Measurements from ENCODE around the gene F3. TPM values are rescaled to one million over a fixed set of nuclear protein-coding genes. Genes with fewer than 3 reads are reported as not detected.

F3 gene
- 32.5 TPM for total RNA-seq

DNA sequence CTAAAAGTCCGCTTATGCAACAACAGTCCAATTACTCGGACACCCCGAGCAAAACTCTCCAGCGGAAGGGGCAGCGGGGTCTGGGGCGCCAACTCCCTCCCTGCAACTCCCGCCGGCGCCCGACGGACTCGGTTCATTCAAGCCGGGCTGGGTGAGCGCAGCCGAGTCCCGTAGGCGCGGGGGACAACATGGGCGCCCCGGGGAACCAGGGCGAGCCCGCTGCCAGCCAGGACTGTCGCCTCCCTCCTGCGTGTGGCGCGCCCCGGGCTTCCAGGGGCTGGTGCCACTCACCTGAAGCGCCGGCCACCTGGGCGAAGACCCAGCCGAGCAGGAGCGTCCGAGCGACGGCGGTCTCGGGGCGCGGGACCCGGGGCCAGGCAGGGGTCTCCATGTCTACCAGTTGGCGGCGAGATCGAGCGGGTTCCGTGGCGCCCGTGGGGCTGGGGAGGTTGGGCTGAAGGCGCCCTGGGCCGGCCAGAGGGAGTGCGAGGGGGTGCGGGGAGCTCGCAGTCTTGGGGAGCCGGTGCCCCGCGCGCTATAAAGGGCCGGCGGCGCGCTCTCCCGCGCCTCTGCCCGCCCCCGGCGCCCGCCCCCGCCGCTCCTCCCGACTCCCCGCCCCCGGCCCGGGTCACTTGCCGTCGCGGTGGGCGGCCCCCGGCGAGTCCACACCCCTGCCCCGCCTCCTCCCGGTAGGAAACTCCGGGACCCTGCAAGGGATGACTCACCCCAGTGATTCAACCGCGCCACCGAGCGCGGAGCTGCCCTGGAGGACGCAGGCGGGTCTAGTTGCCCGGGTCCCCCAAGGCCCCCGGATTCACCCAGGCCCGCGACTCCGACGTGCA, at the start of gene F3:
TSS of gene F3 (minus strand) at position 514 of the 842 bp plus-strand sequence. CDS start at position 391, 123 bp downstream.
- TF ChIP-seq, protein P1, sequence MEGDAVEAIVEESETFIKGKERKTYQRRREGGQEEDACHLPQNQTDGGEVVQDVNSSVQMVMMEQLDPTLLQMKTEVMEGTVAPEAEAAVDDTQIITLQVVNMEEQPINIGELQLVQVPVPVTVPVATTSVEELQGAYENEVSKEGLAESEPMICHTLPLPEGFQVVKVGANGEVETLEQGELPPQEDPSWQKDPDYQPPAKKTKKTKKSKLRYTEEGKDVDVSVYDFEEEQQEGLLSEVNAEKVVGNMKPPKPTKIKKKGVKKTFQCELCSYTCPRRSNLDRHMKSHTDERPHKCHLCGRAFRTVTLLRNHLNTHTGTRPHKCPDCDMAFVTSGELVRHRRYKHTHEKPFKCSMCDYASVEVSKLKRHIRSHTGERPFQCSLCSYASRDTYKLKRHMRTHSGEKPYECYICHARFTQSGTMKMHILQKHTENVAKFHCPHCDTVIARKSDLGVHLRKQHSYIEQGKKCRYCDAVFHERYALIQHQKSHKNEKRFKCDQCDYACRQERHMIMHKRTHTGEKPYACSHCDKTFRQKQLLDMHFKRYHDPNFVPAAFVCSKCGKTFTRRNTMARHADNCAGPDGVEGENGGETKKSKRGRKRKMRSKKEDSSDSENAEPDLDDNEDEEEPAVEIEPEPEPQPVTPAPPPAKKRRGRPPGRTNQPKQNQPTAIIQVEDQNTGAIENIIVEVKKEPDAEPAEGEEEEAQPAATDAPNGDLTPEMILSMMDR (IDR thresholded peaks at IDR 0.05), result peak in 1 of 3 experiments; percentile 17
- DNase-seq (ENCODE audit: low spot score in 2 of 2), result peak; percentile 68 to 95
- Histone ChIP-seq H3K27me3 (no peaks in the 10 kb centered on the region), H3K36me3 (no peaks in the 10 kb centered on the region), H3K9me3 (no peaks in the 10 kb centered on the region), H3K27ac (peak within 1 kb of the TSS; percentile 88 to 97), H3K4me1 (peaks cover 8 to 21% of the 10 kb centered on the region in 2 donors), H3K4me3 (peak within 1 kb of the TSS; percentile 73 to 100)
- intact Hi-C loops (cut with DNase I), result loop anchor here (2.0 to 10.0 kb wide), 6 partner anchors 196 to 693 kb away; partner anchors contain the start of genes CNN3 and RWDD3

DNA sequence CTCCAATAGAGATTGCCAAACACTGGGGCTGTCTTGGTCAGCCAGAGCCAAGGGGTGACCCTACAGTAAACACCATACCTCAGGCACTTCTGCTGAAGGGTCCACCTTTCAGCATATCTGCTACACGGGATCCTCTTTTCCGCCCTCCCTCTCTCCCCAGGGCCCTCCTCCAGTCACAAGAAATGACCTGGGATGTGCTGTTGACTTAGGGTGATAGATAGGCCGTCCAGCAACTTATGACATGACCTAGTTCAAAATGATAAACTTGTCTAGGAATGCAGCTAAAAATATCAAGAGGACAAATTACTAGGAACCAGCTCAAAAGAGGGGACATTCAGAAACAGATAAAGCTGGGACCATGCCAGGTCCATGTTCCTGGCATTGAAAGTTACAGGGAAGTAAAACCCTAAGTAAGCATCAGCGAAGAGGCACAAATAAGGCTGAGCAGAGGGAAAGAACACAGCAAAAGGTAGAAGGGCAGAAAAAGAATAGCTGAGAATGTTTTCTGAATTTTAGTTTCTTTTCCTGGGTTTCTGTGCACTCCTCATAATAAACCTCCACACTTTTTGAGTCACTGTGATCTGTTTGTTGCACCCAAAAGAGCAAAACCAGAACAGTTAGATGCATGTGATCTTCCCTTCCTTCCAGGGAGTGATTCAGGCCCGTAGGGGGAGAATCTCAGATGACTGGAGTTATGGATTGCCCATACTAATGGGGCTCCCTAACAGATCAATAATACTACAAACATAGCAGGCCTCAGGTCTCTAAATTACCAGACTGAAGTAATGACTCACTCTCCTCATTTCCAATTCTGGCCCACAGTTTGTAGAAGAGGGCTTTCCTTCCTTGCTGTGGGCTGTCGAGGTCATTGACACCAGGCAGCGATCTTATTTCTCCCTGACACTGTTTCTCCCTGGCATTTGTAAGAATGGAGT, 48.9 kb upstream of the F3 start:
- TF ChIP-seq, protein P1 (IDR thresholded peaks at IDR 0.05), result no peak
- intact Hi-C loops (cut with DNase I), result loop anchor here (5.0 kb wide), 1 partner anchor 212 kb away; no protein-coding TSS in a partner anchor
- DNase-seq (ENCODE audit: low spot score in 2 of 2), result no peak

DNA sequence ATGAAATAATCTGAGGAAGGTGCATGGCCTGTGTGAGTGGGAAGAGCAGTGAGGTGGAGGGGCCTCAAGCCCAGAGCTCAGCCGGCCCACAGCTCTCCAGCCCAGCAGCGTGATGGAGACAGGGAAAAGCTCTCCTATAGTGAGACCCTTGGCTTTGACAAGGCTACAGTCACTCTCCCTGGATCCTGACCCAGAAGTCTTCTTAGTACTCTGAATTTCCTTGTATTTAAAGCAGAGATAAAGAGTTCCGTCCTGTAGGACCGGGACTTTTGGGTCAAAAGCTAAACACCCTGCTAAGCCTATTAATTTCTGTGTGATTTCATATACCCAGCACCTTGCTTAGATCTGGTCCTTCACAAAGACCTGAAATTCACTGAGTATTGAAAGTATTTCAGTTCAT, 48.2 kb upstream of the F3 start:
- no peak for DNase-seq (ENCODE audit: low spot score in 2 of 2)
- TF ChIP-seq, protein P1 (IDR thresholded peaks at IDR 0.05), result no peak
- intact Hi-C loops (cut with DNase I), result loop anchor here (5.0 kb wide), 1 partner anchor 213 kb away; no protein-coding TSS in a partner anchor
- Histone ChIP-seq H3K9me3 (no peaks in the 10 kb centered on the region), H3K27me3 (no peaks in the 10 kb centered on the region), H3K27ac (peak overlapping the region; percentile 4 to 78), H3K4me3 (no peak overlapping the region), H3K4me1 (peaks cover 5 to 12% of the 10 kb centered on the region in 2 donors), H3K36me3 (no peaks in the 10 kb centered on the region)

More for the DNA sequence above, 48.9 kb upstream of the F3 start:
- no peaks in the 10 kb centered on the region for H3K36me3 ChIP-seq
- peaks cover 5 to 12% of the 10 kb centered on the region in 2 donors for H3K4me1 ChIP-seq
- H3K27me3 ChIP-seq, result no peaks in the 10 kb centered on the region
- no peak overlapping the region for H3K4me3 ChIP-seq
- no peaks in the 10 kb centered on the region for H3K9me3 ChIP-seq
- H3K27ac ChIP-seq, result peak overlapping the region; percentile 27 to 78

DNA sequence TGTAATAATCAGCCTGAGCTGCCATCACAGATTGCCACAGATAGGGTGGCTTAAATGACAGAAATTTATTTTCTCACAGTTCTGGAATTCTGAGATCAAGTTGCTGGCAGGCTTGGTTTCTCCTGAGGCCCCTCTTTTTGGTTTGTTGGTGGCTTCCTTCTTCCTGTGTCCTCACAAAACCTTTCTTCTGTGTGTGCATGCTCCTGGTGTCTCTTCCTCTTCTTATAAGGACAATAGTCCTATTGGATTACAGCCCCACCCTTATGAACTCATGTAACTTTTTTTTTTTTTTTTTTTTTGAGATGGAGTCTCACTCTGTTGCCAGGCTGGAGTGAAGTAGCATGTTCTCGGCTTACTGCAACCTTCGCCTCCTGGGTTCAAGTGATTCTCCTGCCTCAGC, 41.0 kb upstream of the F3 start:
- H3K36me3 ChIP-seq, result no peaks in the 10 kb centered on the region
- no peaks in the 10 kb centered on the region for H3K27me3 ChIP-seq
- intact Hi-C loops (cut with DNase I), result no loop called here
- no peaks in the 10 kb centered on the region for H3K9me3 ChIP-seq
- DNase-seq (ENCODE audit: low spot score in 2 of 2), result no peak
- no peak overlapping the region for H3K4me3 ChIP-seq
- H3K27ac ChIP-seq, result no peak overlapping the region
- peaks cover 7 to 21% of the 10 kb centered on the region in 2 donors for H3K4me1 ChIP-seq
- TF ChIP-seq, protein P1 (IDR thresholded peaks at IDR 0.05), result no peak

DNA sequence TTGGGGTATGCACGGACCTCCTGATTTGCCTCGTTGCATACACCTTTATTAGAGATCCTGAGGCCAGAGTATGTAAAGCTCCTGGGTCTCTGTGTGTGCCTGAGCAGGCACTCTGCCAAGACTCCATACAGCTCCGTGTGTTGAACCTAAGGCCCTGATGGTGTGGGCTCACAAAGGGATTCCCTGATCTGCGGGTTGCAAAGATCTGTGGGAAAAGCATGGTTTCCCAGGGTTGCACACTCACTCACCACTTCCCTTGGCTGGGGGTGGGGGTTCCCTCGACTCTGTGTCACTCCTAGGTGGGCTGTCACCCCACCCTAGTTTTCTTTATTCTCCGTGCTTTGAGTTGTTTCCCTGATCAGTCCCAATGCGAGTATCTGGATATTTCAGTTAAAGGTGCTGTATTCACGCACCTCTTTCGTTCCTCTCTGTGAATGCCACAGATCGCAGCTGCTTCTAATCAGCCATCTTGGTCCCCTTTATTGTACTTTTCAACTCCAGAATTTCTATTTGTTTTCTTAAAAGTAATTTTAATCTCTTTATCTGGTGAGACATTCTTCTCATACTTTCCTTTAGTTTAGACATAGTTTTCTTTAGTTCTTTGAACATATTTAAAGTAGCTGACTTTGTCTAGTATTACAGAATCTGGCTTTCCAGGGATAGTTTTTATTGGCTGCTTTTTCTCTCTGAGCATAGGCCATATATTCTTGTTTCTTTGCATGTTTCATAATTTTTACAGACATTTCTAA, 39.0 kb upstream of the F3 start:
- Histone ChIP-seq H3K9me3 (no peaks in the 10 kb centered on the region), H3K36me3 (no peaks in the 10 kb centered on the region), H3K4me3 (no peak overlapping the region), H3K27ac (peak overlapping the region; percentile 45 to 67), H3K27me3 (no peaks in the 10 kb centered on the region), H3K4me1 (peaks cover 7 to 21% of the 10 kb centered on the region in 2 donors)
- DNase-seq (ENCODE audit: low spot score in 2 of 2), result no peak
- TF ChIP-seq, protein P1 (IDR thresholded peaks at IDR 0.05), result no peak
- intact Hi-C loops (cut with DNase I), result loop anchor here (2.0 kb wide), 1 partner anchor 36 kb away; no protein-coding TSS in a partner anchor
